Right lobe of liver (tissue), 4 donors: ENCODE measurements around the gene UBE4A.

Experiments
- CTCF ChIP-seq, 4 donors: fragments of 200-600 bp in 3 of 4; fragments of 450-650 bp in 1 of 4; IDR thresholded peaks; one replicate each; pipeline versions ENCODE4 v1.5.1 to v1.8.0; 2016 to 2022; ENCODE audit warnings: antibody characterized with exemption in 4 of 4, mild to moderate bottlenecking in 2 of 4
- POLR2A ChIP-seq: fragments of 450-650 bp; IDR thresholded peaks from one replicate; pipeline ENCODE4 v1.6.1; 2017; ENCODE audit warnings: antibody characterized with exemption, mild to moderate bottlenecking
- donor health status: DM: no; HTN: no; CAD: no.
- donor health status: DM: no; HTN: no; CAD: no.
- donor health status: DM: no; HTN: yes; CAD: no.

- no peak for TF ChIP-seq POLR2A
- TF ChIP-seq CTCF (IDR thresholded peaks at IDR 0.05), result no peak
Measured at GRCh38 chr11:118313242-118313641, 46.2 kb upstream of the UBE4A start.
